GM12878 (cell line): ENCODE data around the gene ESPNL. TPM values are rescaled to one million over a fixed set of nuclear protein-coding genes. Genes with fewer than 3 reads are reported as not detected.

Experiments used
- BMI1 ChIP-seq: fragments of 450-650 bp; IDR thresholded peaks from 2 replicates; pipeline ENCODE4 v1.6.1; 2016; ENCODE audit warnings: mild to moderate bottlenecking, moderate library complexity, borderline replicate concordance
- CBX3 ChIP-seq: fragments of 200-600 bp; sonication (generic); IDR thresholded peaks from 2 replicates; pipeline ENCODE4 v1.6.1; 2016; ENCODE audit warnings: low read depth, borderline replicate concordance
- GATAD2B ChIP-seq: fragments of 450-650 bp; conservative IDR thresholded peaks from 2 replicates; pipeline ENCODE4 v1.6.1; 2017; ENCODE audit warnings: low read depth, mild to moderate bottlenecking, moderate library complexity
- KAT2A ChIP-seq: conservative IDR thresholded peaks from 2 replicates; pipeline ENCODE4 v1.6.1; 2011; ENCODE audit warnings: low read depth, low read length; ENCODE audit not compliant: control insufficient read depth
- LARP7 ChIP-seq: fragments of 450-650 bp; IDR thresholded peaks from 2 replicates; pipeline ENCODE4 v1.6.1; 2017; ENCODE audit warnings: mild to moderate bottlenecking
- NFYB ChIP-seq: IDR thresholded peaks from 2 replicates; pipeline ENCODE4 v1.6.1; 2011; ENCODE audit warnings: low read depth, mild to moderate bottlenecking, low read length, improper control_type of control experiment, moderate library complexity; ENCODE audit not compliant: insufficient read depth
- POLR2AphosphoS2 ChIP-seq: IDR thresholded peaks from 2 replicates; pipeline ENCODE4 v1.6.1; 2011; ENCODE audit warnings: low read depth, mild to moderate bottlenecking, low read length, improper control_type of control experiment, moderate library complexity
- RAD21 ChIP-seq: IDR thresholded peaks from 2 replicates; pipeline ENCODE4 v1.6.1; 2011; ENCODE audit warnings: mild to moderate bottlenecking, low read depth, low read length, moderate library complexity; ENCODE audit not compliant: insufficient read depth
- SIX5 ChIP-seq: IDR thresholded peaks from 2 replicates; pipeline ENCODE4 v1.6.1; 2011; ENCODE audit warnings: mild to moderate bottlenecking, low read depth, low read length, moderate library complexity; ENCODE audit not compliant: severe bottlenecking
- TCF12 ChIP-seq: IDR thresholded peaks from 2 replicates; pipeline ENCODE4 v1.6.1; 2011; ENCODE audit warnings: low read depth, mild to moderate bottlenecking, low read length
- polyA plus RNA-seq, 11 experiments: library from polyadenylated mRNA; depleted of rRNA in 4 of 11; unstranded in 6 of 11; stranded (reverse) in 5 of 11; fragments of >200 nt; fragmentation: Nextera tagmentation in 4 of 11; fragmentation: Illumina TruSeq in 1 of 11; extraction: Ambion mirVana in 4 of 11; extraction: Trizol in 1 of 11; gene quantifications; 1 replicate in 1 of 11; 2 replicates in 10 of 11; pipeline versions ENCODE4 v1.2.1 to v1.2.3, GENCODE V29; 2011 to 2016; ENCODE audit warnings: inconsistent platforms in 2 of 11, missing spikeins in 2 of 11, low read depth in 1 of 11
- total RNA-seq, 4 experiments: library from RNA; depleted of rRNA in 3 of 4; stranded (reverse); fragments of >200 nt in 3 of 4; fragmentation: Illumina TruSeq in 1 of 4; extraction: Trizol in 1 of 4; gene quantifications; 2 replicates each; pipeline versions ENCODE4 v1.2.1 to v1.2.3, GENCODE V29; 2013 to 2021
- TF ChIP-seq, protein P1 (sequence below): fragments of 450-650 bp; IDR thresholded peaks from 2 replicates; pipeline ENCODE4 v1.6.1; 2017; ENCODE audit warnings: mild to moderate bottlenecking, moderate library complexity
- TF ChIP-seq, protein P2 (sequence below): IDR thresholded peaks from 2 replicates; pipeline ENCODE4 v1.6.1; 2012; ENCODE audit warnings: low read depth, low read length, improper control_type of control experiment
- TF ChIP-seq, protein P3 (sequence below): fragments of 450-650 bp; conservative IDR thresholded peaks from 2 replicates; pipeline ENCODE4 v1.6.1; 2017; ENCODE audit warnings: mild to moderate bottlenecking, moderate library complexity
- TF ChIP-seq, protein P4 (sequence below): IDR thresholded peaks from 2 replicates; pipeline ENCODE4 v1.6.1; 2012; ENCODE audit warnings: low read depth, low read length, improper control_type of control experiment
- TF ChIP-seq, protein P5 (sequence below): fragments of 450-650 bp; formaldehyde crosslinking; IDR thresholded peaks from 2 replicates; pipeline ENCODE4 v1.5.0; 2022; ENCODE audit warnings: mild to moderate bottlenecking, missing genetic modification characterization

Gene ESPNL
- total and polyA plus RNA-seq, 10 of the 15 experiments (the other 5 are each of a cell fraction or from before 2014, with no cell fraction given), result 0.05 to 0.94 (median 0.36) TPM; not detected in 3

DNA sequence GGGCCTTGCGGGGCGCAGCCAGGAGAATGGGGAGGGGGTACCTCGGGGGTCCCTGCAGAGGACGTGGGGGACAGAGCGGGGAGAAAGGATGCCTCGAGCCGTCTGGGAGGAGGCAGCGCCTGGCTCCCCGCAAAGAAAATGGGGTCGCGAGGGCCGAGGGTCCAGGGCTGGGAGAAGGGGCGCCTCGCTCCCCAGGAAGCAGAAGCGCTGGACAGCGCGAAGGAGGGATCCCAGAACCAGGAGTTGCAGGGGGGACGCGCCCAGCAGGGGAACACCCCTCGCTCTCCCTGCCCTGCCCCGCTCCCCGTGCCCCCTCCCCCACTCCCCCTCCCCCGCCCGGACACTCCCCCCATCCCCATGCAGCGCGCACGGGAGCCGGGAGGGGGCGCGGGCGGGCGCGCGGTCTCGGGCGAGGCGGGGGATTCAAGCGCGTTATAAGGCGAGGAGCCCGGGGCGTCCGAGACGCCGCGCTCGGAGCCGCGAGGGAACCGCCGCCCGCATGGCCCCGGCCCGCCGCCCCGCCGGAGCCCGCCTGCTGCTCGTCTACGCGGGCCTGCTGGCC is 58.5 kb downstream of the ESPNL start, which contains the start of gene ERFE (continued):
- no peak for TF ChIP-seq GATAD2B
- no peak for TF ChIP-seq CBX3
- TF ChIP-seq RAD21, result peak; percentile 23; the same call in 1 of the 2 replicates
- no peak for TF ChIP-seq KAT2A
- TF ChIP-seq, protein P1, sequence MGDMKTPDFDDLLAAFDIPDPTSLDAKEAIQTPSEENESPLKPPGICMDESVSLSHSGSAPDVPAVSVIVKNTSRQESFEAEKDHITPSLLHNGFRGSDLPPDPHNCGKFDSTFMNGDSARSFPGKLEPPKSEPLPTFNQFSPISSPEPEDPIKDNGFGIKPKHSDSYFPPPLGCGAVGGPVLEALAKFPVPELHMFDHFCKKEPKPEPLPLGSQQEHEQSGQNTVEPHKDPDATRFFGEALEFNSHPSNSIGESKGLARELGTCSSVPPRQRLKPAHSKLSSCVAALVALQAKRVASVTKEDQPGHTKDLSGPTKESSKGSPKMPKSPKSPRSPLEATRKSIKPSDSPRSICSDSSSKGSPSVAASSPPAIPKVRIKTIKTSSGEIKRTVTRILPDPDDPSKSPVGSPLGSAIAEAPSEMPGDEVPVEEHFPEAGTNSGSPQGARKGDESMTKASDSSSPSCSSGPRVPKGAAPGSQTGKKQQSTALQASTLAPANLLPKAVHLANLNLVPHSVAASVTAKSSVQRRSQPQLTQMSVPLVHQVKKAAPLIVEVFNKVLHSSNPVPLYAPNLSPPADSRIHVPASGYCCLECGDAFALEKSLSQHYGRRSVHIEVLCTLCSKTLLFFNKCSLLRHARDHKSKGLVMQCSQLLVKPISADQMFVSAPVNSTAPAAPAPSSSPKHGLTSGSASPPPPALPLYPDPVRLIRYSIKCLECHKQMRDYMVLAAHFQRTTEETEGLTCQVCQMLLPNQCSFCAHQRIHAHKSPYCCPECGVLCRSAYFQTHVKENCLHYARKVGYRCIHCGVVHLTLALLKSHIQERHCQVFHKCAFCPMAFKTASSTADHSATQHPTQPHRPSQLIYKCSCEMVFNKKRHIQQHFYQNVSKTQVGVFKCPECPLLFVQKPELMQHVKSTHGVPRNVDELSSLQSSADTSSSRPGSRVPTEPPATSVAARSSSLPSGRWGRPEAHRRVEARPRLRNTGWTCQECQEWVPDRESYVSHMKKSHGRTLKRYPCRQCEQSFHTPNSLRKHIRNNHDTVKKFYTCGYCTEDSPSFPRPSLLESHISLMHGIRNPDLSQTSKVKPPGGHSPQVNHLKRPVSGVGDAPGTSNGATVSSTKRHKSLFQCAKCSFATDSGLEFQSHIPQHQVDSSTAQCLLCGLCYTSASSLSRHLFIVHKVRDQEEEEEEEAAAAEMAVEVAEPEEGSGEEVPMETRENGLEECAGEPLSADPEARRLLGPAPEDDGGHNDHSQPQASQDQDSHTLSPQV, result no peak
- TF ChIP-seq, protein P2, sequence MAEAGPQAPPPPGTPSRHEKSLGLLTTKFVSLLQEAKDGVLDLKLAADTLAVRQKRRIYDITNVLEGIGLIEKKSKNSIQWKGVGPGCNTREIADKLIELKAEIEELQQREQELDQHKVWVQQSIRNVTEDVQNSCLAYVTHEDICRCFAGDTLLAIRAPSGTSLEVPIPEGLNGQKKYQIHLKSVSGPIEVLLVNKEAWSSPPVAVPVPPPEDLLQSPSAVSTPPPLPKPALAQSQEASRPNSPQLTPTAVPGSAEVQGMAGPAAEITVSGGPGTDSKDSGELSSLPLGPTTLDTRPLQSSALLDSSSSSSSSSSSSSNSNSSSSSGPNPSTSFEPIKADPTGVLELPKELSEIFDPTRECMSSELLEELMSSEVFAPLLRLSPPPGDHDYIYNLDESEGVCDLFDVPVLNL, result peak; percentile 75; the same call in 1 of the 2 replicates
- no peak for TF ChIP-seq NFYB
- TF ChIP-seq, protein P3, sequence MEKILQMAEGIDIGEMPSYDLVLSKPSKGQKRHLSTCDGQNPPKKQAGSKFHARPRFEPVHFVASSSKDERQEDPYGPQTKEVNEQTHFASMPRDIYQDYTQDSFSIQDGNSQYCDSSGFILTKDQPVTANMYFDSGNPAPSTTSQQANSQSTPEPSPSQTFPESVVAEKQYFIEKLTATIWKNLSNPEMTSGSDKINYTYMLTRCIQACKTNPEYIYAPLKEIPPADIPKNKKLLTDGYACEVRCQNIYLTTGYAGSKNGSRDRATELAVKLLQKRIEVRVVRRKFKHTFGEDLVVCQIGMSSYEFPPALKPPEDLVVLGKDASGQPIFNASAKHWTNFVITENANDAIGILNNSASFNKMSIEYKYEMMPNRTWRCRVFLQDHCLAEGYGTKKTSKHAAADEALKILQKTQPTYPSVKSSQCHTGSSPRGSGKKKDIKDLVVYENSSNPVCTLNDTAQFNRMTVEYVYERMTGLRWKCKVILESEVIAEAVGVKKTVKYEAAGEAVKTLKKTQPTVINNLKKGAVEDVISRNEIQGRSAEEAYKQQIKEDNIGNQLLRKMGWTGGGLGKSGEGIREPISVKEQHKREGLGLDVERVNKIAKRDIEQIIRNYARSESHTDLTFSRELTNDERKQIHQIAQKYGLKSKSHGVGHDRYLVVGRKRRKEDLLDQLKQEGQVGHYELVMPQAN, result 0 out of 2 replicates have a peak, but pooled peaks have one; percentile 23
- no peak for TF ChIP-seq TCF12
- TF ChIP-seq POLR2AphosphoS2, result no peak
- no peak for TF ChIP-seq SIX5
- TF ChIP-seq, protein P4, sequence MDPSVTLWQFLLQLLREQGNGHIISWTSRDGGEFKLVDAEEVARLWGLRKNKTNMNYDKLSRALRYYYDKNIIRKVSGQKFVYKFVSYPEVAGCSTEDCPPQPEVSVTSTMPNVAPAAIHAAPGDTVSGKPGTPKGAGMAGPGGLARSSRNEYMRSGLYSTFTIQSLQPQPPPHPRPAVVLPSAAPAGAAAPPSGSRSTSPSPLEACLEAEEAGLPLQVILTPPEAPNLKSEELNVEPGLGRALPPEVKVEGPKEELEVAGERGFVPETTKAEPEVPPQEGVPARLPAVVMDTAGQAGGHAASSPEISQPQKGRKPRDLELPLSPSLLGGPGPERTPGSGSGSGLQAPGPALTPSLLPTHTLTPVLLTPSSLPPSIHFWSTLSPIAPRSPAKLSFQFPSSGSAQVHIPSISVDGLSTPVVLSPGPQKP, result no peak
- TF ChIP-seq BMI1, result no peak
- no peak for TF ChIP-seq LARP7
- TF ChIP-seq, protein P5, sequence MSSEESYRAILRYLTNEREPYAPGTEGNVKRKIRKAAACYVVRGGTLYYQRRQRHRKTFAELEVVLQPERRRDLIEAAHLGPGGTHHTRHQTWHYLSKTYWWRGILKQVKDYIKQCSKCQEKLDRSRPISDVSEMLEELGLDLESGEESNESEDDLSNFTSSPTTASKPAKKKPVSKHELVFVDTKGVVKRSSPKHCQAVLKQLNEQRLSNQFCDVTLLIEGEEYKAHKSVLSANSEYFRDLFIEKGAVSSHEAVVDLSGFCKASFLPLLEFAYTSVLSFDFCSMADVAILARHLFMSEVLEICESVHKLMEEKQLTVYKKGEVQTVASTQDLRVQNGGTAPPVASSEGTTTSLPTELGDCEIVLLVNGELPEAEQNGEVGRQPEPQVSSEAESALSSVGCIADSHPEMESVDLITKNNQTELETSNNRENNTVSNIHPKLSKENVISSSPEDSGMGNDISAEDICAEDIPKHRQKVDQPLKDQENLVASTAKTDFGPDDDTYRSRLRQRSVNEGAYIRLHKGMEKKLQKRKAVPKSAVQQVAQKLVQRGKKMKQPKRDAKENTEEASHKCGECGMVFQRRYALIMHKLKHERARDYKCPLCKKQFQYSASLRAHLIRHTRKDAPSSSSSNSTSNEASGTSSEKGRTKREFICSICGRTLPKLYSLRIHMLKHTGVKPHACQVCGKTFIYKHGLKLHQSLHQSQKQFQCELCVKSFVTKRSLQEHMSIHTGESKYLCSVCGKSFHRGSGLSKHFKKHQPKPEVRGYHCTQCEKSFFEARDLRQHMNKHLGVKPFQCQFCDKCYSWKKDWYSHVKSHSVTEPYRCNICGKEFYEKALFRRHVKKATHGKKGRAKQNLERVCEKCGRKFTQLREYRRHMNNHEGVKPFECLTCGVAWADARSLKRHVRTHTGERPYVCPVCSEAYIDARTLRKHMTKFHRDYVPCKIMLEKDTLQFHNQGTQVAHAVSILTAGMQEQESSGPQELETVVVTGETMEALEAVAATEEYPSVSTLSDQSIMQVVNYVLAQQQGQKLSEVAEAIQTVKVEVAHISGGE (CRISPR knock-in tag), result no peak
